HG02852 (cell line): ENCODE results near the gene TEX19.
"Not testable (repeated sequence)": the region's sequence is repeated elsewhere in the genome, so short reads cannot be mapped to it uniquely, and the experiment has no call there.

Experiments used
- ATAC-seq: cut with Tn5 transposase; IDR thresholded peaks from one replicate; pipeline ENCODE4 v1.9.1; 2021; ENCODE audit warnings: mild to moderate bottlenecking, moderate library complexity; ENCODE audit not compliant: unreplicated experiment

TEX19 gene

GRCh38 chr17:82334204-82334621 is 24.8 kb upstream of the TEX19 start:
- no peak for ATAC-seq

GRCh38 chr17:82334622-82335394 is 24.2 kb upstream of the TEX19 start:
- ATAC-seq = no peak

- ATAC-seq = no peak
These were observed 20.0 kb upstream of the TEX19 start for GRCh38 chr17:82338858-82339633.

DNA sequence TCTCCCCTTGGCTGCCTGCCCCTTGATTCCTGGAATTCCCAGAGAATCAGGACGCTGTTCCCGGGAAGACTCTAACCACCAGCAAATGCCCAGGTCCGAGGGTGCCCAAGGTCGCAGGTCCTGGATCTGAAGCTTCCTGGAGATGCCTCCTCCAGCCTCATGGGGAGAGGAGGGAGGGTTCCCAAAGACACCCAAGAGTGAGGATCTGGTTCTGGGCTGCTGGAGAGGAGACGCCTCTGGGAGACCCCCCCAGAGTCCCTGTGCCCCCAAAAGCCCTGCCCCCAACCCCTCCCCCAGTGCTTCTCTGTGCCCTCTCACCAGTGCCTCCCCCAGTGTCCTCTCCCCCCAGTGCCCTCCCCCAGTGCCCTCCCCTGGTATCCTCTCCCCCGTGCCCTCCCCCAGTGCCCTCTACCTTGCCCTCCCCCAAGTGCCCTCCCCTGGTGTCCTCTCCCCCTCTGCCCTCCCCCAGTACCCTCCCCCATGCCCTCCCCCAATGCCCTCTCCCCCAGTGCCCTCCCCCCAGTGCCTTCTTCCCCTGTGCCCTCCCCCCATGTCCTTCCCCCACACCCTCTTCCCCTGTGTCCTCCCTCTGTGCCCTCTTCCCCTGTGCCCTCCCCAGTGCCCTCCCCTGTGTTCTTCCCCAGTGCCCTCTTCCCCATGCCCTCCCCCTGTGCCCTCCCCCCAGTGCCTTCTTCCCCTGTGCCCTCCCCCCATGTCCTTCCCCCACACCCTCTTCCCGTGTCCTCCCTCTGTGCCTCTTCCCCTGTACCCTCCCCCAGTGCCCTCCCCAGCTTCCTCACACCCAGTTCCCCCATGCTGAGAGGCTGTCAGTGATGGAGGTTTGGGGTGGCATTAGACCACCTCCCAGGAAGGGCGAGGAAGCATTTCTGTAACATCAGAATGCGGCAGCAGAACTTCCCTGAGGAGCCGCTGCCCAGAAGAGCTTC is 19.1 kb upstream of the TEX19 start:
- no peak for ATAC-seq

GRCh38 chr17:82342361-82343079 is 16.5 kb upstream of the TEX19 start:
- ATAC-seq = no peak

- no peak for ATAC-seq
These were observed 15.5 kb upstream of the TEX19 start for GRCh38 chr17:82343560-82343959.

DNA sequence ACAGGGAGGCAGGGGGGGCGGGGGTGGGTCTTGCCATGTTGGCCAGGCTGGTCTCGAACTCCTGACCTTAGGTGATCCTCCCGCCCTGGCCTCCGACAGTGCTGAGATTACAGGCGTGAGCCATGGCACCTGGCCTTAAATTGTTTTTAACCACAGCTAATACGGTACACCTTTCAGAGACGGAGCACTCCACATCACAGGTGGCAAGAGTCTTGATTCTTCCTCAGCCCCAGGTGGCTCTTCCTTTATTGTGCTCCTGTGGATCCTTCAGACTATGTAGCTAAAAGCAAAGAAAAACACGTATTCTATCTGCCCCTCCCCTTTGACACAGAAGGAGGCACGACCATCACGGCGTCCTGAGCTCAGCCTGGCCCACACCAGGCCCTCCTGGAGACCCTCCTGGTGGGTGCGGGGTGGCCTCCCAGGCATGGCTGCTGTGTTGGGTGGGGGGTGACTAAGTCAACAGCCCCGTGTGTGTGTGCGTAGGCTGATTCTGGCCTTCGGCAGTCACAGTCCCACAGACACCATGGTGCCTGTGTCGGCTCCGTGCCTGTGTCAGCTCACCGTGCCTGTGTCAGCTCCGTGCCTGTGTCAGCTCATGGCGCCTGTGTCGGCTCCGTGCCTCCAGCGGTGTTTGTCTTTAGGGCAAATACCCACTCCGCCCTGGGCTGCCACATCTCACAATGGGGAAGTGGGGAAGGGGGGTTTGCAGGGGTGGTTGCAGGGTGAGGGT is 14.7 kb upstream of the TEX19 start:
- ATAC-seq = no peak

DNA sequence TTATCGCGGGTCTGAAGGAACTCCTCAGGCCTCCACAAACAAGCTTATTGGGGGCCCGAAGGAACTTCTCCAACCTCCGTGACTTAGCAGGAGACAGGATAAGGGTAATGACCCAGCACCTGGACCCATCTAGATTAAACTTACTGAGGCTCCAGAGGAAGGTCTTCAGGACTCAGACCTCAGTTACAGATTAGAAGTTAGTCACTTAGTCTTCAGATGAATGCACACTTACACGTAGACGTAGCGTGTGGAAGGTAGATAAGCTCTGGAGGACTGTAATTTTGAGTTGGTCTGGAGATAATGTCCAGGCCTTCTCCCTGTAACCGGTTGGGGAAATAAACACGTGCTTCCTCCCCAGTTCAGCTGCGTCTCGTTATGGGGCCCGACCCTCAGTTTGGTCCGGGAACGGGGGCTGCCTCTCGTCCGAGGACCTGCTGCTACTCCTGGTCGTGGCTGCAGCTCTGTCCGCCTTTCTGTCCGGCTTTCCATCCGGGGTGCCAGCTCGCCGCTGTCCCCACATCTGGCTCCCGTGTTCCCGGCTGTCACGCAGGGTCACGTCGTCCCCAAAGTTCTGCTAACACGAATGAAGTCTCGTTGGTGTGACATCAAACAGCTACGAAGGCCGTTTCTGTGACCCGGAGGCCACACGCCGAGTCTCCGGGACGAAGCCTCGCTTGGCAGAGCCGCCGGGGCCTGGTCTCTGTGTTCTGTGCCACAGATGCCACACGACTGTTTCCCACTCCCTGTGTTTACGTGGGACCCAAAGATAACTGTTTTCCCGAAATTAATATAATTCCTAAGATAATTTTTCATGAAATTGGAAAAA is 13.7 kb upstream of the TEX19 start:
- ATAC-seq = no peak

DNA sequence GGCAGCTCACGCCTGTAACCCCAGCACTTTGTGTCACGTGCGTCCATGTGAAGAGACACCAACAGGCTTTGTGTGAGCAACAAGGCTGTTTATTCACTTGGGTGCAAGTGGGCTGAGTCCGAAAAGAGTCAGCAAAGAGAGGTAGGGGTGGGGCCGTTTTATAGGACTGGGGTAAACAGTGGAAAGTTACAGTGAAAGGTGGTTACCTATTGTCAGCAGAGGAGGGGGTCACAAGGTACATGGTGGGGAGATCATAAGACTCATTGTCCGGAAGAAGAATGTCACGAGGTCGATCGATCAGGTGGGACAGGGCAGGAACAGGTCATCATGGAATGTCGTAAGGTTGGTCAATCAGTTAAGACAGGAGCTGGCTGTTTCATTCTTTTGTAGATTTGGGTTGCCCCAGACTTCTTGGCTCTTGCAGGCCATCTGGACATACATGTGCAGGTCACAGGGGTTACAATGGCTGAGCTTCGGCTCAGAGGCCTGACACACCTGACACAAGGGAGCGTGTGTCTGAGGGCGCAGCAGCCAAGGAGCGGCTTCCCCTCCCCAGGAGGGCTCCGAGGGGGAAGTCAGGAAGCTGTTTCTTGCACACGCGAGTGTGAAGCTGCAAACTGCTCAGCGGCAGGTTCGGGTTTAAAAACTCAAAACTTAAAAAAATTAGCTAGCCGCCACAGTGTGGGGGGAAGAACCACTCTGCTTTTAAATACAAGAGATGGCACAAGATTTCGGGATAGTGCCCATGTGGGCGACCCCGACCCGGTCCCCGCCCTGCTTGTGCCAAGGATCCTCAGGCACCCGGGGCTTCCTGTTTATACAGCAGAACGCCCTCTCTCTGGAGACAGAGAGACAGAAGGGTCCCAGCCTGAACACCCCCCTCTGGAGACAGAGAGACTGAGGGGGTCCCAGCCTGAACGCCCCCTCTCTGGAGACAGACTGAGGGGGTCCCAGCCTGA is 12.4 kb upstream of the TEX19 start:
- no peak for ATAC-seq

GRCh38 chr17:82347994-82348393 is 11.1 kb upstream of the TEX19 start:
- not testable (repeated sequence) for ATAC-seq

- ATAC-seq = no peak
These were observed 10.6 kb upstream of the TEX19 start for GRCh38 chr17:82348434-82348833.

DNA sequence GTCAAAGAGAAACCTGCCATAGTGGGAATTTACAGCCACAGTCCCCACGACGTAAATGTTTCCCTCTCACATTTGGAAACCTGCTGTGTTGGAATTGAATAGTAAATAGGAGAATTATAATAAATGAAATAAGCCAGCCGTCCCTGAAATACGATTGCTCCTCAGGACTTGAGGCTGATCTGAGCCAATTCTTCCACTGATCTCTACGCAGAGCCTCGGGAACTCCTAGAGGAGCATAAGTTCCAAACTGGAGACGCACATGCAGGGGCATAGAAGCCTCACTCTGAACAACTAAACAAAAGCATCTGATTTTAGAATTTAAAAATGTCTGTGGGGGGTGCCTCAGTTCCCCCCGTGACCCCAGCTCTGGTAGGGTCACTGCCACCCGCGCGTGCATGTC is 10.2 kb upstream of the TEX19 start:
- no peak for ATAC-seq

DNA sequence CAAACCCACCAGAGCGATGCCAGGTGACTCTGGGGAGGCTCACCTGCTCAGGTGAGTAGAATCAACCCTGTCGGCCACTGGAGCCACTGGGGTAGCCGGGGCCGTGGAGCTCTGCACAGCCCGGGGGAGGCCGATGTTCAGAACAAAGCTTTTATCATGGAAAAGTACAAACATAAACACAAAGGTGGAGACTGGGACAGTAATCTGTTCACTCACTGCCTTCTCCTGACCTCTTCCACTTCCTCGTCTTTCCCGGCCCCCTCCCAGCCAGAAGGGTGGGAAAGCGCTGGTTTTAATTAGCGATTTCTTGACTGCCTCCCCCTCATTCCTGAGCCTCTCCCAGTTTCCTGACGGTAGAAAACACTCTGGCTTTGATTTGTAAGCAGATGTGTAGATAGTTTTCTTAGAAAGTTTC is 9.8 kb upstream of the TEX19 start:
- ATAC-seq = no peak

GRCh38 chr17:82350182-82351030 is 8.6 kb upstream of the TEX19 start:
- ATAC-seq = no peak

- no peak for ATAC-seq
These were observed 7.8 kb upstream of the TEX19 start for GRCh38 chr17:82351254-82351712.

- ATAC-seq = no peak
These were observed 7.1 kb upstream of the TEX19 start for GRCh38 chr17:82351713-82352488.
